ENCODE results near the gene PDZD2. TPM values are rescaled to one million over a fixed set of nuclear protein-coding genes. Genes with fewer than 3 reads are reported as not detected.

Gene PDZD2
- total RNA-seq, 1 donor from 2014 or later: 0.65 TPM

DNA sequence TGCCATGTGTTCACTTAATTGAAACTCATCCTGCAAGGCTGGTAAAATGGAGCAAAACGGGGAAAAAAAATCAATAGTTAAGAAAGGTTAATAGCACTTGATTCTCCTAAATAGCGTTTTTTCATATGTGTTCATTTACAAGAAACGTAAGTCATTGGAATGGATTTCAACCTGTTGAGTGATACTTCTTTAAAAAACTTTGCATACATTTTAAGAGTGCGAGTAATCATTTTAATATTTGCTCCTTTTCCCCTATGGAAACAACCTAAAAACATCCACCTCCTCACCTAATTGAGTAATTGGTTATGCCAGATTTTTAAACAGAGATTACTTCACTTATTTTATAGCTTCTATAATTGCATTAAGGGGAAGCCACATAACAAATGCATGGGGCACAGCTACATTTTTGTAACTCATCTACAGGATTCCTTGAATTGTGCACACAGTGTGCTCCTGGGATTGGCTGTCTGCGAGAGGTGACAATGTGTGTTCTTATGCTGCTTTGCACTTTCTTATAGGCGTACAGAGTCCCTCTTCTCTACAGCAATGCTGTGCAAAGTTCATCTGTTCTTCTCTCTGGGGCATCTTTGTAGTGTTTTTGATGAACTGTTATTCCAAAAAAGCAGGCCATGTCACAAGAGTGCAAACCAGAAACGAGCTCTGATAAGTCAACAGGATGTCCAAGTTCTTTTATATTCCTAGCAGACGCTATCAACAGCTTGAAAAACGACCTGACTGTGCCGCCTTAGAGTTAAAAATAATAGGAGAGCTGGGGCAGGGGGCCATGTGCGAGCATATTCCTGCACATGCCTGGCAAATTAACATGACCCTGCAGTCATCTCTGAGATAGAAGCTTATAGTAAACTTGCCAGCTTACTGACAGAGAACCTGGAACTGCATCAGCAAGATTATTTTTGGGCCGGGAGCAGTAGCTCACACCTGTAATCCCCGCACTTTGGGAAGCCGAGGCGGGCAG, 417.2 kb downstream of the PDZD2 start:
- Mint-ChIP-seq H3K27ac (ENCODE audit: unreplicated experiment) (no peak overlapping the region), H3K4me3 (no peak overlapping the region), H3K36me3 (ENCODE audit: low read depth) (no peaks in the 10 kb centered on the region), H3K27me3 (ENCODE audit: low read depth) (no peaks in the 10 kb centered on the region), H3K4me1 (peaks cover 11% of the 10 kb centered on the region), H3K9me3 (peaks cover 4% of the 10 kb centered on the region)
- TF ChIP-seq, protein P1, sequence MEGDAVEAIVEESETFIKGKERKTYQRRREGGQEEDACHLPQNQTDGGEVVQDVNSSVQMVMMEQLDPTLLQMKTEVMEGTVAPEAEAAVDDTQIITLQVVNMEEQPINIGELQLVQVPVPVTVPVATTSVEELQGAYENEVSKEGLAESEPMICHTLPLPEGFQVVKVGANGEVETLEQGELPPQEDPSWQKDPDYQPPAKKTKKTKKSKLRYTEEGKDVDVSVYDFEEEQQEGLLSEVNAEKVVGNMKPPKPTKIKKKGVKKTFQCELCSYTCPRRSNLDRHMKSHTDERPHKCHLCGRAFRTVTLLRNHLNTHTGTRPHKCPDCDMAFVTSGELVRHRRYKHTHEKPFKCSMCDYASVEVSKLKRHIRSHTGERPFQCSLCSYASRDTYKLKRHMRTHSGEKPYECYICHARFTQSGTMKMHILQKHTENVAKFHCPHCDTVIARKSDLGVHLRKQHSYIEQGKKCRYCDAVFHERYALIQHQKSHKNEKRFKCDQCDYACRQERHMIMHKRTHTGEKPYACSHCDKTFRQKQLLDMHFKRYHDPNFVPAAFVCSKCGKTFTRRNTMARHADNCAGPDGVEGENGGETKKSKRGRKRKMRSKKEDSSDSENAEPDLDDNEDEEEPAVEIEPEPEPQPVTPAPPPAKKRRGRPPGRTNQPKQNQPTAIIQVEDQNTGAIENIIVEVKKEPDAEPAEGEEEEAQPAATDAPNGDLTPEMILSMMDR (conservative IDR thresholded peaks at IDR 0.05): no peak
- no peak for DNase-seq (ENCODE audit: low read depth, low spot score)

DNA sequence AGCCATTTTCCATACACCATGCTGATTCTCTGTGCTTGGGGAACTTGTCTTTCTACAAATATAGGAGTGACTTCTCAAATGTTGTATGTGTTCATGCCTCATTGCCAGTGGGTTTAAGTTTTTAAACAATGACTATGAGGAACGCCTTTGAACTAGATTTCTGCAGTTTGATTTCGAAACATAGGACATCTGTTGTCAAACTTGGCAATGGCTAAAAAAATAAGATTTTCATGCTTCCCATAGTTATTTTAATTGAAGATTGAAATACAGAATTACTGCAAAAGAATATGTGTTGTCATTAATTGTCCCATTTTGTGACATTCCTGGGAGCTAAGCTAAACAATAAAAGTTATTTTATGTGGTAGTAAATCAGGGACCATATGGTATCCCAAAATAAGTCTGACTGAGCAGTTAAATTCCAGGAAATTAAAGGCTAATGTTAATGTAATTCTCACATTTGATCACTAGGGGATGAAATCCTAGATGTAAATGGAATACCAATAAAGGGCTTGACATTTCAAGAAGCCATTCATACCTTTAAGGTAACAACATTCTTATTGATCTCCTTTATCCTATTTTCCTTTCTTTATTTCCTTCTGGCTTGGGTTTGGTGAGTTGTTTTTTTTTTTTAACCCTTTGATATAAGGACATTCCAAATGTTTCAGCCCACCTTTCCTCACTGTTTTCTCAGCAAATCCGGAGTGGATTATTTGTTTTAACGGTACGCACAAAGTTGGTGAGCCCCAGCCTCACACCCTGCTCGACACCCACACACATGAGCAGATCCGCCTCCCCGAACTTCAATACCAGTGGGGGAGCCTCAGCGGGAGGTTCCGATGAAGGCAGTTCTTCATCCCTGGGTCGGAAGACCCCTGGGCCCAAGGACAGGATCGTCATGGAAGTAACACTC, 418.5 kb downstream of the PDZD2 start:
- Mint-ChIP-seq H3K9me3 (peaks cover 3% of the 10 kb centered on the region), H3K27ac (ENCODE audit: unreplicated experiment) (no peak overlapping the region), H3K36me3 (ENCODE audit: low read depth) (no peaks in the 10 kb centered on the region), H3K4me3 (no peak overlapping the region), H3K27me3 (ENCODE audit: low read depth) (no peaks in the 10 kb centered on the region), H3K4me1 (peaks cover 11% of the 10 kb centered on the region)
- DNase-seq (ENCODE audit: low read depth, low spot score): no peak
- TF ChIP-seq, protein P1 (conservative IDR thresholded peaks at IDR 0.05): peak; percentile 55

- no peak overlapping the region for H3K4me3 Mint-ChIP-seq
- no peak for DNase-seq (ENCODE audit: low read depth, low spot score)
- no peak overlapping the region for H3K27ac Mint-ChIP-seq (ENCODE audit: unreplicated experiment)
- H3K36me3 Mint-ChIP-seq (ENCODE audit: low read depth): no peaks in the 10 kb centered on the region
- peaks cover 11% of the 10 kb centered on the region for H3K4me1 Mint-ChIP-seq
- no peaks in the 10 kb centered on the region for H3K27me3 Mint-ChIP-seq (ENCODE audit: low read depth)
- H3K9me3 Mint-ChIP-seq: peaks cover 3% of the 10 kb centered on the region
- TF ChIP-seq, protein P1 (conservative IDR thresholded peaks at IDR 0.05): no peak
Measured at GRCh38 chr5:32058101-32058500, 419.2 kb downstream of the PDZD2 start.

- Mint-ChIP-seq H3K27me3 (ENCODE audit: low read depth) (no peaks in the 10 kb centered on the region), H3K36me3 (ENCODE audit: low read depth) (no peaks in the 10 kb centered on the region), H3K4me3 (no peak overlapping the region), H3K27ac (ENCODE audit: unreplicated experiment) (no peak overlapping the region), H3K9me3 (peaks cover 3% of the 10 kb centered on the region), H3K4me1 (peaks cover 11% of the 10 kb centered on the region)
- TF ChIP-seq, protein P1 (conservative IDR thresholded peaks at IDR 0.05): no peak
- DNase-seq (ENCODE audit: low read depth, low spot score): no peak
Measured at GRCh38 chr5:32058997-32059396, 420.1 kb downstream of the PDZD2 start.

DNA sequence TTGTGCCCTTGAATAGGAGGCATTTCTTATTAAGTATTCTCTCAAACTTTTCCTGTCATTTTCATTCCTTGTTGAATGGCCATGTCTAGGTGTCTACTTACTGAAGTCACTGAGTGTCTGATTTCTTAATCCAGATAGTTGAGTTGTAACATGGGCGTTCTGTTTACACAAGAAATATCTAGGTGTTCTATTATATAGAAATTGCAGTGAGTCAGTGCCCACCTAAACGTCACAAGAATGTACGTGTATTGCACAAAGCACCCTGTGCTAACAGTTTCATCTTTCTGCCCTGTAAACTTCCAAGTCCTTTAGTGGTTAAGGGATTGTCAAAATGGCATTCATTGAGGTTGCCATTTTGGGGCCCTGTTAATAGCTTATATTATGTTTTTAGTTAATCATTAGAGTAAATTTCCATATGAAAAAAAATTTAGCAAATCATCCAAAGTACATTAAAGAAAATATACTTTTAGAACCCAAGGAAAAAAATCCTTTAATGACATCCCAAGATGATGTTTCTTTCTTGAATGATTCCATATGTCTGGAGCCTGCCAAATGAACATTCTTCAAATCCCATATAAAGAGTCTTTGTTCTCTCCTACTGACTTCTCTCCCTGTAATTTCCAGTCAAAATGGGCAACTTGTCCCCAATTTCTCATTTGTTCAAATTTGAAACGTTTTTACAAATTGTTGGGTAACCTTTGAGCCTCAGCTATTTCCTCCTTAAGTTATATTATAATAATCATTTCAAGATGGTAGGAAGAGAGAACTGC, 421.0 kb downstream of the PDZD2 start:
- Mint-ChIP-seq H3K4me3 (no peak overlapping the region), H3K4me1 (peaks cover 11% of the 10 kb centered on the region), H3K27me3 (ENCODE audit: low read depth) (no peaks in the 10 kb centered on the region), H3K27ac (ENCODE audit: unreplicated experiment) (no peak overlapping the region), H3K36me3 (ENCODE audit: low read depth) (no peaks in the 10 kb centered on the region), H3K9me3 (peaks cover 3% of the 10 kb centered on the region)
- no peak for DNase-seq (ENCODE audit: low read depth, low spot score)
- TF ChIP-seq, protein P1 (conservative IDR thresholded peaks at IDR 0.05): no peak
